ENCODE measurements around the gene WFIKKN1.

The WFIKKN1 gene

GRCh38 chr16:633336-634050 lies 2.7 kb downstream of the WFIKKN1 start:
- H3K36me3 ChIP-seq (ENCODE audit: control insufficient read depth in 1 of 2, insufficient read depth in 2 of 2, low read length in 2 of 2) = peaks cover 30 to 35% of the 10 kb centered on the region in 2 experiments
- H3K27me3 ChIP-seq (ENCODE audit: insufficient read depth, low read length) = no peaks in the 10 kb centered on the region
- H3K4me1 ChIP-seq (ENCODE audit: control insufficient read depth in 1 of 2, insufficient read depth in 2 of 2, low read length in 2 of 2) = peaks cover 38 to 45% of the 10 kb centered on the region in 2 experiments
- no peak overlapping the region for H4K8ac ChIP-seq (ENCODE audit: low read depth, low read length)
- H3K23ac ChIP-seq (ENCODE audit: low read length) = no peak overlapping the region
- no peak overlapping the region for H2BK12ac ChIP-seq (ENCODE audit: low read length)
- no peak overlapping the region for H3K14ac ChIP-seq (ENCODE audit: low read length)
- H3K79me2 ChIP-seq (ENCODE audit: control insufficient read depth, insufficient read depth, low read length, poor library complexity) = peaks cover 24% of the 10 kb centered on the region
- DNase-seq = no peak
- H3K4me3 ChIP-seq (ENCODE audit: low read depth, low read length) = no peak overlapping the region
- H3K4ac ChIP-seq (ENCODE audit: low read depth, low read length) = no peak overlapping the region
- peaks cover 38% of the 10 kb centered on the region for H3K79me1 ChIP-seq (ENCODE audit: low read length)
- WGBS (ENCODE audit: extremely low coverage, insufficient coverage, insufficient read length) = no CpG with 5 or more reads among the region's 74 CpGs
- no peak overlapping the region for H4K12ac ChIP-seq (ENCODE audit: low read depth, low read length)
- H3K9me3 ChIP-seq (ENCODE audit: insufficient read depth, low read depth, low read length) = no peaks in the 10 kb centered on the region
- no peak overlapping the region for H3K27ac ChIP-seq (ENCODE audit: low read depth, low read length)
- H3K9ac ChIP-seq (ENCODE audit: low read length) = no peak overlapping the region
- no peak overlapping the region for H2BK5ac ChIP-seq (ENCODE audit: low read depth, low read length, poor library complexity)
- no peak overlapping the region for H3K18ac ChIP-seq (ENCODE audit: low read length)
- no peak overlapping the region for H3K4me2 ChIP-seq (ENCODE audit: low read length)
- no peak overlapping the region for H4K91ac ChIP-seq (ENCODE audit: low read depth, low read length)
- no peak overlapping the region for H2BK120ac ChIP-seq (ENCODE audit: insufficient read depth, low read length, poor library complexity)
- no peak overlapping the region for H2AFZ ChIP-seq (ENCODE audit: insufficient read depth, low read length, poor library complexity)
- H2AK5ac ChIP-seq (ENCODE audit: low read length) = no peak overlapping the region

- Histone ChIP-seq H4K12ac (ENCODE audit: low read depth, low read length) (no peak overlapping the region), H3K18ac (ENCODE audit: low read length) (no peak overlapping the region), H2BK12ac (ENCODE audit: low read length) (no peak overlapping the region), H3K4me2 (ENCODE audit: low read length) (no peak overlapping the region), H3K79me2 (ENCODE audit: control insufficient read depth, insufficient read depth, low read length, poor library complexity) (peaks cover 17% of the 10 kb centered on the region), H2AFZ (ENCODE audit: insufficient read depth, low read length, poor library complexity) (no peak overlapping the region), H3K9ac (ENCODE audit: low read length) (no peak overlapping the region), H4K91ac (ENCODE audit: low read depth, low read length) (no peak overlapping the region), H3K23ac (ENCODE audit: low read length) (no peak overlapping the region), H3K36me3 (ENCODE audit: control insufficient read depth in 1 of 2, insufficient read depth in 2 of 2, low read length in 2 of 2) (peaks cover 27 to 29% of the 10 kb centered on the region in 2 experiments), H3K9me3 (ENCODE audit: insufficient read depth, low read depth, low read length) (no peaks in the 10 kb centered on the region), H2BK120ac (ENCODE audit: insufficient read depth, low read length, poor library complexity) (no peak overlapping the region), H2AK5ac (ENCODE audit: low read length) (no peak overlapping the region), H3K14ac (ENCODE audit: low read length) (no peak overlapping the region), H3K4ac (ENCODE audit: low read depth, low read length) (no peak overlapping the region), H3K4me1 (ENCODE audit: control insufficient read depth in 1 of 2, insufficient read depth in 2 of 2, low read length in 2 of 2) (peaks cover 32 to 39% of the 10 kb centered on the region in 2 experiments), H3K27me3 (ENCODE audit: insufficient read depth, low read length) (no peaks in the 10 kb centered on the region), H2BK5ac (ENCODE audit: low read depth, low read length, poor library complexity) (no peak overlapping the region), H3K4me3 (ENCODE audit: low read depth, low read length) (no peak overlapping the region), H3K27ac (ENCODE audit: low read depth, low read length) (no peak overlapping the region), H3K79me1 (ENCODE audit: low read length) (peaks cover 32% of the 10 kb centered on the region), H4K8ac (ENCODE audit: low read depth, low read length) (no peak overlapping the region)
- no peak for DNase-seq
- no CpG with 5 or more reads among the region's 22 CpGs for WGBS (ENCODE audit: extremely low coverage, insufficient coverage, insufficient read length)
Measured at GRCh38 chr16:634051-634670, 3.4 kb downstream of the WFIKKN1 start.

GRCh38 chr16:634996-635395 lies 4.2 kb downstream of the WFIKKN1 start:
- Histone ChIP-seq H4K12ac (ENCODE audit: low read depth, low read length) (no peak overlapping the region), H2AFZ (ENCODE audit: insufficient read depth, low read length, poor library complexity) (no peak overlapping the region), H4K8ac (ENCODE audit: low read depth, low read length) (no peak overlapping the region), H3K36me3 (ENCODE audit: control insufficient read depth in 1 of 2, insufficient read depth in 2 of 2, low read length in 2 of 2) (peaks cover 27 to 29% of the 10 kb centered on the region in 2 experiments), H2AK5ac (ENCODE audit: low read length) (no peak overlapping the region), H3K9ac (ENCODE audit: low read length) (no peak overlapping the region), H3K4me3 (ENCODE audit: low read depth, low read length) (no peak overlapping the region), H3K4me1 (ENCODE audit: control insufficient read depth in 1 of 2, insufficient read depth in 2 of 2, low read length in 2 of 2) (peaks cover 25 to 31% of the 10 kb centered on the region in 2 experiments), H3K27me3 (ENCODE audit: insufficient read depth, low read length) (no peaks in the 10 kb centered on the region), H2BK12ac (ENCODE audit: low read length) (no peak overlapping the region), H3K27ac (ENCODE audit: low read depth, low read length) (no peak overlapping the region), H3K18ac (ENCODE audit: low read length) (no peak overlapping the region), H3K79me2 (ENCODE audit: control insufficient read depth, insufficient read depth, low read length, poor library complexity) (peaks cover 15% of the 10 kb centered on the region), H2BK5ac (ENCODE audit: low read depth, low read length, poor library complexity) (no peak overlapping the region), H3K14ac (ENCODE audit: low read length) (no peak overlapping the region), H4K91ac (ENCODE audit: low read depth, low read length) (no peak overlapping the region), H3K9me3 (ENCODE audit: insufficient read depth, low read depth, low read length) (no peaks in the 10 kb centered on the region), H3K23ac (ENCODE audit: low read length) (no peak overlapping the region), H3K4me2 (ENCODE audit: low read length) (no peak overlapping the region), H2BK120ac (ENCODE audit: insufficient read depth, low read length, poor library complexity) (no peak overlapping the region), H3K79me1 (ENCODE audit: low read length) (peaks cover 26% of the 10 kb centered on the region), H3K4ac (ENCODE audit: low read depth, low read length) (peak overlapping the region; percentile 81)
- DNase-seq = no peak
- WGBS (ENCODE audit: extremely low coverage, insufficient coverage, insufficient read length) = no CpG with 5 or more reads among the region's 7 CpGs

- peak overlapping the region; percentile 48 for H2BK5ac ChIP-seq (ENCODE audit: low read depth, low read length, poor library complexity)
- peak overlapping the region; percentile 46 for H4K12ac ChIP-seq (ENCODE audit: low read depth, low read length)
- H4K8ac ChIP-seq (ENCODE audit: low read depth, low read length) = peak overlapping the region; percentile 87
- peak overlapping the region; percentile 81 for H3K4ac ChIP-seq (ENCODE audit: low read depth, low read length)
- H2BK12ac ChIP-seq (ENCODE audit: low read length) = no peak overlapping the region
- peak overlapping the region; percentile 90 for H3K14ac ChIP-seq (ENCODE audit: low read length)
- H2AK5ac ChIP-seq (ENCODE audit: low read length) = peak overlapping the region; percentile 81
- peak in 1 of 2 donors; percentile 27 for DNase-seq
- peaks cover 11% of the 10 kb centered on the region for H3K79me2 ChIP-seq (ENCODE audit: control insufficient read depth, insufficient read depth, low read length, poor library complexity)
- no peak overlapping the region for H3K23ac ChIP-seq (ENCODE audit: low read length)
- H3K79me1 ChIP-seq (ENCODE audit: low read length) = peaks cover 21% of the 10 kb centered on the region
- H3K27ac ChIP-seq (ENCODE audit: low read depth, low read length) = peak overlapping the region; percentile 41
- peaks cover 19 to 26% of the 10 kb centered on the region in 2 experiments for H3K4me1 ChIP-seq (ENCODE audit: control insufficient read depth in 1 of 2, insufficient read depth in 2 of 2, low read length in 2 of 2)
- peaks cover 27 to 29% of the 10 kb centered on the region in 2 experiments for H3K36me3 ChIP-seq (ENCODE audit: control insufficient read depth in 1 of 2, insufficient read depth in 2 of 2, low read length in 2 of 2)
- peak overlapping the region; percentile 89 for H3K4me2 ChIP-seq (ENCODE audit: low read length)
- H2BK120ac ChIP-seq (ENCODE audit: insufficient read depth, low read length, poor library complexity) = peak overlapping the region; percentile 52
- peak overlapping the region; percentile 90 for H3K9ac ChIP-seq (ENCODE audit: low read length)
- H3K9me3 ChIP-seq (ENCODE audit: insufficient read depth, low read depth, low read length) = no peaks in the 10 kb centered on the region
- WGBS (ENCODE audit: extremely low coverage, insufficient coverage, insufficient read length) = no CpG with 5 or more reads among the region's 55 CpGs
- H4K91ac ChIP-seq (ENCODE audit: low read depth, low read length) = peak overlapping the region; percentile 58
- no peaks in the 10 kb centered on the region for H3K27me3 ChIP-seq (ENCODE audit: insufficient read depth, low read length)
- H2AFZ ChIP-seq (ENCODE audit: insufficient read depth, low read length, poor library complexity) = peak overlapping the region; percentile 85
- H3K18ac ChIP-seq (ENCODE audit: low read length) = peak overlapping the region; percentile 90
- peak overlapping the region; percentile 98 for H3K4me3 ChIP-seq (ENCODE audit: low read depth, low read length)
Measured at GRCh38 chr16:635573-636205, 4.9 kb downstream of the WFIKKN1 start.
